ENCODE measurements around the gene AMY2B. TPM values are rescaled to one million over a fixed set of nuclear protein-coding genes. Genes with fewer than 3 reads are reported as not detected.

The AMY2B gene
- total and polyA plus RNA-seq, 9 of the 15 experiments (the other 6 are each of a cell fraction or from before 2014, with no cell fraction given), result 0.22 to 2.0 (median 0.49) TPM

Other genes with a start within 250 kb of the AMY2B start
- gene RNPC3, start 45.9 kb upstream of the AMY2B start, total RNA-seq (2014; rRNA removed), result 5.4 and 6.4 TPM in 2 replicates
- 17.1 and 18.0 TPM in 2 replicates for gene RNPC3, start 45.9 kb upstream of the AMY2B start, total RNA-seq (2014; rRNA removed; fragmentation: Illumina TruSeq; extraction: Trizol)
- gene RNPC3, start 45.9 kb upstream of the AMY2B start, total RNA-seq (2015; rRNA removed; fragmentation: Illumina TruSeq; extraction: Trizol), result 15.6 and 18.6 TPM in 2 replicates
- 11.7 and 12.7 TPM in 2 replicates for gene RNPC3, start 45.9 kb upstream of the AMY2B start, total RNA-seq (2021)
- gene RNPC3, start 45.9 kb upstream of the AMY2B start, polyA plus RNA-seq (2011; rRNA removed), result 31.4 and 49.3 TPM in 2 replicates
- 16.7 and 28.5 TPM in 2 replicates for gene RNPC3, start 45.9 kb upstream of the AMY2B start, polyA plus RNA-seq (2014; fragmentation: Illumina TruSeq; extraction: Trizol)
- 10 to 100 TPM; 14.9 to 16.3 TPM for gene RNPC3, start 45.9 kb upstream of the AMY2B start, polyA plus RNA-seq (2014; fragmentation: Nextera tagmentation; extraction: Ambion mirVana)
- 25.0 and 25.4 TPM in 2 replicates for gene RNPC3, start 45.9 kb upstream of the AMY2B start, polyA plus RNA-seq (2014; rRNA removed)
- gene AMY2A, start 45.8 kb downstream of the AMY2B start, total RNA-seq (2014; rRNA removed), result not detected in 2 replicates
- gene AMY2A, start 45.8 kb downstream of the AMY2B start, total RNA-seq (2014; rRNA removed; fragmentation: Illumina TruSeq; extraction: Trizol), result not detected in 2 replicates
- not detected in 2 replicates for gene AMY2A, start 45.8 kb downstream of the AMY2B start, total RNA-seq (2015; rRNA removed; fragmentation: Illumina TruSeq; extraction: Trizol)
- 0.33 and 0.65 TPM in 2 replicates for gene AMY2A, start 45.8 kb downstream of the AMY2B start, total RNA-seq (2021)
- gene AMY2A, start 45.8 kb downstream of the AMY2B start, polyA plus RNA-seq (2011; rRNA removed), result not detected in 2 replicates
- not detected in 2 replicates for gene AMY2A, start 45.8 kb downstream of the AMY2B start, polyA plus RNA-seq (2014; fragmentation: Illumina TruSeq; extraction: Trizol)
- not detected for gene AMY2A, start 45.8 kb downstream of the AMY2B start, polyA plus RNA-seq (2014; fragmentation: Nextera tagmentation; extraction: Ambion mirVana)
- gene AMY2A, start 45.8 kb downstream of the AMY2B start, polyA plus RNA-seq (2014; rRNA removed), result not detected in 2 replicates
- not detected in 2 replicates for gene AMY1A, start 84.2 kb downstream of the AMY2B start, total RNA-seq (2014; rRNA removed)
- gene AMY1A, start 84.2 kb downstream of the AMY2B start, total RNA-seq (2014; rRNA removed; fragmentation: Illumina TruSeq; extraction: Trizol), result not detected in 2 replicates
- gene AMY1A, start 84.2 kb downstream of the AMY2B start, total RNA-seq (2015; rRNA removed; fragmentation: Illumina TruSeq; extraction: Trizol), result not detected in 2 replicates
- 0.33 TPM in 1 of 2 replicates, not detected in the other for gene AMY1A, start 84.2 kb downstream of the AMY2B start, total RNA-seq (2021)
- not detected in 2 replicates for gene AMY1A, start 84.2 kb downstream of the AMY2B start, polyA plus RNA-seq (2011; rRNA removed)
- gene AMY1A, start 84.2 kb downstream of the AMY2B start, polyA plus RNA-seq (2014; fragmentation: Illumina TruSeq; extraction: Trizol), result not detected in 2 replicates
- gene AMY1A, start 84.2 kb downstream of the AMY2B start, polyA plus RNA-seq (2014; fragmentation: Nextera tagmentation; extraction: Ambion mirVana), result not detected
- gene AMY1A, start 84.2 kb downstream of the AMY2B start, polyA plus RNA-seq (2014; rRNA removed), result not detected in 2 replicates
- not detected in 2 replicates for gene AMY1B, start 124.6 kb downstream of the AMY2B start, total RNA-seq (2014; rRNA removed)
- not detected in 2 replicates for gene AMY1B, start 124.6 kb downstream of the AMY2B start, total RNA-seq (2014; rRNA removed; fragmentation: Illumina TruSeq; extraction: Trizol)
- gene AMY1B, start 124.6 kb downstream of the AMY2B start, total RNA-seq (2015; rRNA removed; fragmentation: Illumina TruSeq; extraction: Trizol), result not detected in 2 replicates
- gene AMY1B, start 124.6 kb downstream of the AMY2B start, total RNA-seq (2021), result not detected in 2 replicates
- not detected in 2 replicates for gene AMY1B, start 124.6 kb downstream of the AMY2B start, polyA plus RNA-seq (2011; rRNA removed)
- not detected in 2 replicates for gene AMY1B, start 124.6 kb downstream of the AMY2B start, polyA plus RNA-seq (2014; fragmentation: Illumina TruSeq; extraction: Trizol)
- gene AMY1B, start 124.6 kb downstream of the AMY2B start, polyA plus RNA-seq (2014; fragmentation: Nextera tagmentation; extraction: Ambion mirVana), result not detected
- gene AMY1B, start 124.6 kb downstream of the AMY2B start, polyA plus RNA-seq (2014; rRNA removed), result not detected in 2 replicates
- gene AMY1C, start 178.3 kb downstream of the AMY2B start, total RNA-seq (2014; rRNA removed), result not detected in 2 replicates
- gene AMY1C, start 178.3 kb downstream of the AMY2B start, total RNA-seq (2014; rRNA removed; fragmentation: Illumina TruSeq; extraction: Trizol), result not detected in 2 replicates
- not detected in 2 replicates for gene AMY1C, start 178.3 kb downstream of the AMY2B start, total RNA-seq (2015; rRNA removed; fragmentation: Illumina TruSeq; extraction: Trizol)
- not detected in 2 replicates for gene AMY1C, start 178.3 kb downstream of the AMY2B start, total RNA-seq (2021)
- not detected in 2 replicates for gene AMY1C, start 178.3 kb downstream of the AMY2B start, polyA plus RNA-seq (2011; rRNA removed)
- gene AMY1C, start 178.3 kb downstream of the AMY2B start, polyA plus RNA-seq (2014; fragmentation: Illumina TruSeq; extraction: Trizol), result not detected in 2 replicates
- not detected for gene AMY1C, start 178.3 kb downstream of the AMY2B start, polyA plus RNA-seq (2014; fragmentation: Nextera tagmentation; extraction: Ambion mirVana)
- gene AMY1C, start 178.3 kb downstream of the AMY2B start, polyA plus RNA-seq (2014; rRNA removed), result not detected in 2 replicates

Data from K562 (cell line).